PC-3 (cell line): ENCODE results near the gene COG5.

Source experiments
- EZH2 ChIP-seq: fragments of 300-600 bp; sonication (generic); IDR thresholded peaks from one replicate; pipeline ENCODE4 v1.6.1; 2017; ENCODE audit warnings: antibody characterized with exemption, mild to moderate bottlenecking, low read length; ENCODE audit not compliant: unreplicated experiment
- TF ChIP-seq, protein P1 (sequence below): fragments of 300-600 bp; sonication (generic); conservative IDR thresholded peaks from 2 replicates; pipeline ENCODE4 v1.5.1; 2017; ENCODE audit warnings: antibody characterized with exemption, low read depth, mild to moderate bottlenecking, low read length

DNA sequence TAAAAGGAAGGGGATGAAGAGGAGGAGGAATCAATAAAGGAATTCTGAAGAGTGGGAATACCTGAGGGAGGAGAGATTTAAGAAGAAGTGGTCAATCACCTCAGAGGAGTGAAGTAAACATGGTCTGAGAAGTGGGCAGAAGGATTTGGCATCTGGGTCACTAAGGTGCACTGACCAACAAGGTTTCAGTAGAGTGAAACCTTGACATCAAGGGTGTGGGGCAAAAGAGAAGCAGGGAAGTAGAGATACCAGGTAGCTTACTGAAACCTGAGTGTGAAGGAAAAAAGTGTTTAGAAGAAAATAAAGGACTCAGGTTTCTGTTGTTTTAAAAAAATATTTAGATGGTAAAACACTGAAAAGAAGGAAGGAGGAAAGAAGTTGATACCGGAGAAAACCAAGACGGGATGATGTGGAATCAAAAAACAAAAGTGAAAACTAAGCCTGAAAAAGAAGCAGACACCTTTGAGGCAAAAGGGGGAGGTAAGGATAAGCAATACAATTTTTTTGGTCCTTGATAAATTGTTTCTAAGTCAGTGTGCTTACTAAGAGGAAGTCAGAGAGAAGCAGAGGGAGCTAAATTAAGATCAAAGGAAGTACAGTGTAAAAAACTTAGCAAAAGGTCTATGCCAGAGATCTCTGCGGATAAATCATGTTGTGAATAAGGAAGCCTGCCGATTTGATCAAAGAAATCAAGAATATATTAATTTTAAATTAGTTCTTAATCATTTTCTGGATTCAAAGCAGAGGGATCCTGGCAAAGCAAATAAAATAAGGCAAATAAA, 231.0 kb downstream of the COG5 start:
- TF ChIP-seq EZH2: no peak
- TF ChIP-seq, protein P1, sequence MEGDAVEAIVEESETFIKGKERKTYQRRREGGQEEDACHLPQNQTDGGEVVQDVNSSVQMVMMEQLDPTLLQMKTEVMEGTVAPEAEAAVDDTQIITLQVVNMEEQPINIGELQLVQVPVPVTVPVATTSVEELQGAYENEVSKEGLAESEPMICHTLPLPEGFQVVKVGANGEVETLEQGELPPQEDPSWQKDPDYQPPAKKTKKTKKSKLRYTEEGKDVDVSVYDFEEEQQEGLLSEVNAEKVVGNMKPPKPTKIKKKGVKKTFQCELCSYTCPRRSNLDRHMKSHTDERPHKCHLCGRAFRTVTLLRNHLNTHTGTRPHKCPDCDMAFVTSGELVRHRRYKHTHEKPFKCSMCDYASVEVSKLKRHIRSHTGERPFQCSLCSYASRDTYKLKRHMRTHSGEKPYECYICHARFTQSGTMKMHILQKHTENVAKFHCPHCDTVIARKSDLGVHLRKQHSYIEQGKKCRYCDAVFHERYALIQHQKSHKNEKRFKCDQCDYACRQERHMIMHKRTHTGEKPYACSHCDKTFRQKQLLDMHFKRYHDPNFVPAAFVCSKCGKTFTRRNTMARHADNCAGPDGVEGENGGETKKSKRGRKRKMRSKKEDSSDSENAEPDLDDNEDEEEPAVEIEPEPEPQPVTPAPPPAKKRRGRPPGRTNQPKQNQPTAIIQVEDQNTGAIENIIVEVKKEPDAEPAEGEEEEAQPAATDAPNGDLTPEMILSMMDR: no peak
